ENCODE measurements around the gene TTBK1.

The TTBK1 gene

DNA sequence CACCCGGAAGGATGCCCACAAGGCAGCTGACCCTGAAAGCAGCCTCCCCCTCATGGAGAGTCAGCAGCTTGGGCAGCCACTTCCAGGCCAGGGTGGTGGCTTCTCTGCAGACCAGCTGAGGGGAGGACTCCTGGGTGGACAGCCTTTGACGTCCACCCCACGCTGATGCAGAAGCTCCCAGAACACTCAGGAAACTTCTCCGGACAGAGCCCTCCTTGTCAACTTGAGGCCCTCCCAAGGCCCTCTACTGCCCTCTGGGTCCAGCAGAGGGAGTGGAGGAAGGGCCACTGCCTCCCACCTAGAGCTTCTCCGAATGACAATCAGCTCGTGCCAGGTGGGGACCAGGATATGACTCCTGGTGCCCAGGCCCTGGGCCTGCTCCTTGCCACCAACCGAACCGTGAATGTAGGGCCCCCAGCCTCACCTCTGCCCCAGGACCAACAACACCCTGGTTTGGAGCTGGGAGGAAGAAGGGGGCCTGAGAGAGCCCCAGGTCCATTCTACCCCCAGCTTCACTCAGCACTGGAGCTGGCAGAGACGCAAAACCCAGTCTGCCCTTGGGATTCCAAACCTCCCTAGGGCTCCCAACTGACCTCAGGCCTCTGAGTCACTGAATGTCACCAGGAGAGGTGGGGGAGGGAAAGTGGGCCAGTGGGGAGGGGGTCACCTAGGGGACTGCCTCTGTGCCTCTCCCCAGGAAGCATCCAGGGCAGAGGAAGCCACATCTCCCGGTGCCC, 43.9 kb downstream of the TTBK1 start:
- no peak for DNase-seq (ENCODE audit: low read depth)
- TF ChIP-seq, protein P1, sequence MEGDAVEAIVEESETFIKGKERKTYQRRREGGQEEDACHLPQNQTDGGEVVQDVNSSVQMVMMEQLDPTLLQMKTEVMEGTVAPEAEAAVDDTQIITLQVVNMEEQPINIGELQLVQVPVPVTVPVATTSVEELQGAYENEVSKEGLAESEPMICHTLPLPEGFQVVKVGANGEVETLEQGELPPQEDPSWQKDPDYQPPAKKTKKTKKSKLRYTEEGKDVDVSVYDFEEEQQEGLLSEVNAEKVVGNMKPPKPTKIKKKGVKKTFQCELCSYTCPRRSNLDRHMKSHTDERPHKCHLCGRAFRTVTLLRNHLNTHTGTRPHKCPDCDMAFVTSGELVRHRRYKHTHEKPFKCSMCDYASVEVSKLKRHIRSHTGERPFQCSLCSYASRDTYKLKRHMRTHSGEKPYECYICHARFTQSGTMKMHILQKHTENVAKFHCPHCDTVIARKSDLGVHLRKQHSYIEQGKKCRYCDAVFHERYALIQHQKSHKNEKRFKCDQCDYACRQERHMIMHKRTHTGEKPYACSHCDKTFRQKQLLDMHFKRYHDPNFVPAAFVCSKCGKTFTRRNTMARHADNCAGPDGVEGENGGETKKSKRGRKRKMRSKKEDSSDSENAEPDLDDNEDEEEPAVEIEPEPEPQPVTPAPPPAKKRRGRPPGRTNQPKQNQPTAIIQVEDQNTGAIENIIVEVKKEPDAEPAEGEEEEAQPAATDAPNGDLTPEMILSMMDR (conservative IDR thresholded peaks at IDR 0.05; ENCODE audit: low read depth, low read length): peak; percentile 42
- H3K4me3 ChIP-seq (ENCODE audit: low read length): no peak overlapping the region

DNA sequence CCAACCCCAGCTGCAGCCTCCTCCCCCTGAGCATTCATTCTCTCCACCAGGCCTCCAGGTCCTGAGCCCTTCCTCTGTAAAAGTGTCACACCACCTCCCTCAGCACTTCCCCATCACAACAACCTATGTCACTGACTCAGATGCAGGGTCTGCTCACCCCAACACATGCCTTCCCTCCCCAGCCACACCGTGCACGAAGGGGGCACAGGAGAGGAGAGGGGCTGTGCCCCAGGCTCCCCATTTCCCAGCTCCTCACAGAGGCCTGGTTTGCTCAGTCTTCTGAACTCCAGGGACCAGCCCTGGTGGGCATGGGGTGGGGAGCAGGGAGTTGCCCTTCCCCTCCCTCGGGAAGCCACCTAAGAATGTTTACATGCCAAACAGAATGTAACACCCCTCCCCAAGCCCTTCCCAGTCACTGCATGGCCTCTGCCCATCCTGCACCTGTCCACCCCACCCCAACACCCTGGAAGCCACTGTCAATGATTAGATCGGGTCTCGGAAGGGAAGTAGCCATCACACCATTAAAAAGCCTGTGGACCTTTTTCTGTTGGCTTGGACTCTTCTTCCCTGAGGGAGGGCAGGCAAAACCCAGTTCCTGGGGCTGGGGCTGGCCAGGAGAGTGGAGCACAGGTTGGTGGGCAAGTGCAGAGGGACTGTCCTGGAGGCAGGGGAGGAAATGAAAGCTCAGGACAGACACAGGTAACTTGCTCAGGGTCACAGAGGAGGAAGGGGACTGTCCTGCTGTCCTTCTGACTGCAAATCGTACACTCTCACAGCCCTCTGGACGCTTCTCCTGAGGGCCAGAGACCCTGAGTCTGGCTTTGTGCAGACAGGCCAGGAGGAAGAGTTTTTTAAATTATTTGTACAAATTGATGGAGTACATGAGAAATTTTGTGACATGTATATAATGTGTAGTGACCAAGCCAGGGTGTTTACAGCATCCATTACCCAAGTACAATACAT, 44.7 kb downstream of the TTBK1 start:
- H3K4me3 ChIP-seq (ENCODE audit: low read length): no peak overlapping the region
- DNase-seq (ENCODE audit: low read depth): no peak
- TF ChIP-seq, protein P1 (conservative IDR thresholded peaks at IDR 0.05; ENCODE audit: low read depth, low read length): no peak

DNA sequence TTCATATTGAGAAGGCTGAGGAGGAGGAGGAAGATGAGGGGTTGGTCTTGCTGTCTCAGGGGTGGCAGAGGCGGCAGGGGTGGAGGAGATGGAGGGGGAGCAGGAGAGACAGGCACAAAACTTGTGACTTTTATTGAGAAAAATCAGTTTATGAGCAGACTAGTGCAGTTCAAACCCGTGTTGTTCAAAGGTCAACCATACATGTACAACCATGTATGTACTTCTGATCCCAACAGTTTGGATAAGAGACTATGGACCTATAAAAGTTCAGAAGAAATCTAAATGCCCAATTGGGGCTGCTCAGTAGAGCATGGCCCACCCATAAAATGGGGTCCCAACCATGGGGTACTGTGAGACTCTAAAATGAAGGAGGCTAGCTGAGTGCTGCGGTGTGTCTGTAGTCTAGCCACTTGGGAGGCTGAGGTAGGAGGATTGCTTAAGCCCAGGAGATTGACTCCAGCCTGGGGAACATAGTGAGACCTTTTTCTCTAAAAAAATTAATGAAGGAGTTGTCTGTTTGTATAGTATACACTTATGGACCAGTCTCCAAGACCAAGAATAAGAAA, 47.1 kb downstream of the TTBK1 start:
- no peak overlapping the region for H3K4me3 ChIP-seq (ENCODE audit: low read length)
- TF ChIP-seq, protein P1 (conservative IDR thresholded peaks at IDR 0.05; ENCODE audit: low read depth, low read length): no peak
- no peak for DNase-seq (ENCODE audit: low read depth)

DNA sequence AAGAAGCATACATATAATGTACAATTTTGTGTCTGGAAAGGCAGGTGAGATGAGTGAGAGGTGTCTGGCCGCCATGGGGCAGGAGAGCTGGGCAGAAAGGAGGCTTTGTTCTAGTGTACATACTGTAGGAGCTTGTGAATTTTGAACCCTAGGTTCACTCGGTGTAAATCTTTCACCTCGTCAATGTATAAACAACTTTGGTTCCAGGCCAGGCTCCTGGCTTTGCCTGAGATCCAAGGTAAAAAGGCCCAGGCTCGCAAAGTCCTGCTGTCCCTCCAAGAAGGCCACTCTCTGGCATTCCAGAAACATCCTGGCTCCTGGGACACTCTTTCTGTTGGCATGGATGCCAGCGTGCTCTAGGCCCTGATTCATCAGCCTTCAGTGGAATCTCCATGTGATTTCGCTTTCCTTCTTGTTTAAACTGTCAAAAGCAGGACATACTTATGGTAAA, 47.6 kb downstream of the TTBK1 start:
- DNase-seq (ENCODE audit: low read depth): no peak
- H3K4me3 ChIP-seq (ENCODE audit: low read length): no peak overlapping the region
- TF ChIP-seq, protein P1 (conservative IDR thresholded peaks at IDR 0.05; ENCODE audit: low read depth, low read length): no peak

DNA sequence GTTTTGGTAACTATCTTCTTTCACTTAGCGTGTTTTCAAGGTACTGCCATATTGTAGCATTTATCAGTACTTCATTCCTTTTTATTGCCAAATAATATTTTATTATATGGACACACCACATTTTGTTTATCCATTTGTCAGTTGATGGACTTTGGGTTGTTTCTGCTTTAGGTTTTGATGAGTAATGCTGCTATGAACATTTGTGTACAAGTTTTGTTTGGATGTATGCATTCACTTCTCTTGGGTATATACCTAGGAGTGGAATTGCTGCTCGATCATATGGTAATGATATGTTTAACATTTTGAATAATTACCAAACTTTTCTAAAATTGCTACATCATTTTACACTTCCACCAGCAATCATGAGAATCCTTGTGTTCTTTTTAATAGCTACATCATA, 48.4 kb downstream of the TTBK1 start:
- TF ChIP-seq, protein P1 (conservative IDR thresholded peaks at IDR 0.05; ENCODE audit: low read depth, low read length): no peak

DNA sequence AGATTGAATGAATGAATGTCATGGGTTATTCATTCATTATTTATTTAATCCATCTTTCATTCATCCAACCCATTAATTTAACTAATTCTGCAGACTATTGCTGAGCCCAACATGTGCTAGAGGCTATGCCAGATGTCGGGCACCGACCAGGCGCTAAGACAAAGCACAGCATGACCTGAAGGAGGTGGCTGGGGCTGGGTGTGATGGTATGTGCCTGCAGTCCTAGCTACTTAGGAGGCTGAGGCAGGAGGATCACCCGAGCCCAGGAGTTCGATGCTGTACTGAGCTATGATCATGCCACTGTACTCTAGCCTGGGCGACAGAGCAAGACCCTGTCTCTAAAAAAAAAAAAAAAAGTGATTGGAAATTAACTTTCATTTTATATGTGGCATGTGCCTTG, 49.1 kb downstream of the TTBK1 start:
- H3K4me3 ChIP-seq (ENCODE audit: low read length): no peak overlapping the region
- DNase-seq (ENCODE audit: low read depth): no peak
- TF ChIP-seq, protein P1 (conservative IDR thresholded peaks at IDR 0.05; ENCODE audit: low read depth, low read length): no peak

More for the DNA sequence above, 48.4 kb downstream of the TTBK1 start:
- DNase-seq (ENCODE audit: low read depth): no peak
- no peak overlapping the region for H3K4me3 ChIP-seq (ENCODE audit: low read length)

Data from retinal pigment epithelial cell (primary cell).